Endodermal cell (in vitro differentiated cells): ENCODE data around the gene ZNF81. TPM values are rescaled to one million over a fixed set of nuclear protein-coding genes. Genes with fewer than 3 reads are reported as not detected.

Experiments
- DNase-seq: peaks from one replicate; pipeline ENCODE4 v3.0.0-alpha.2; 2017
- H3K27ac ChIP-seq: 2 replicates; pipeline ENCODE4 v1.5.1; 2013; ENCODE audit warnings: mild to moderate bottlenecking, low read depth, low read length, moderate library complexity
- H3K27me3 ChIP-seq: 2 replicates; pipeline ENCODE4 v1.6.1; 2013; ENCODE audit warnings: mild to moderate bottlenecking, low read length, moderate library complexity; ENCODE audit not compliant: insufficient read depth, control insufficient read depth, poor library complexity, severe bottlenecking
- H3K36me3 ChIP-seq: 2 replicates; pipeline ENCODE4 v1.7.0; 2013; ENCODE audit warnings: mild to moderate bottlenecking, low read length, moderate library complexity; ENCODE audit not compliant: control insufficient read depth, insufficient read depth
- H3K4me1 ChIP-seq: one replicate; pipeline ENCODE4 v1.7.0; 2013; ENCODE audit warnings: low read length; ENCODE audit not compliant: control insufficient read depth, insufficient read depth
- H3K4me3 ChIP-seq: 2 replicates; pipeline ENCODE4 v1.5.1; 2013; ENCODE audit warnings: mild to moderate bottlenecking, low read length, moderate library complexity
- H3K9ac ChIP-seq: 2 replicates; pipeline ENCODE4 v1.6.1; 2013; ENCODE audit warnings: mild to moderate bottlenecking, low read length, moderate library complexity; ENCODE audit not compliant: poor library complexity, severe bottlenecking; ENCODE audit errors: extremely low read depth
- H3K9me3 ChIP-seq: 2 replicates; pipeline ENCODE4 v1.6.1; 2013; ENCODE audit warnings: mild to moderate bottlenecking, low read length, moderate library complexity; ENCODE audit not compliant: control insufficient read depth
- H3K27ac Mint-ChIP-seq: 2 replicates; pipeline ENCODE4 v1.8.0; 2020; ENCODE audit warnings: mixed read lengths
- H3K27me3 Mint-ChIP-seq: 2 replicates; pipeline ENCODE4 v1.8.0; 2021; ENCODE audit warnings: mild to moderate bottlenecking, mixed read lengths; ENCODE audit not compliant: insufficient read depth
- H3K36me3 Mint-ChIP-seq: 2 replicates; pipeline ENCODE4 v1.8.0; 2020; ENCODE audit warnings: low read depth, mixed read lengths
- H3K4me1 Mint-ChIP-seq: 2 replicates; pipeline ENCODE4 v1.8.0; 2020; ENCODE audit warnings: mixed read lengths
- H3K4me3 Mint-ChIP-seq: 2 replicates; pipeline ENCODE4 v1.8.0; 2020; ENCODE audit warnings: mild to moderate bottlenecking, moderate library complexity, mixed read lengths
- H3K9me3 Mint-ChIP-seq: 2 replicates; pipeline ENCODE4 v1.8.0; 2020; ENCODE audit warnings: mild to moderate bottlenecking, mixed read lengths
- WGBS, 2 experiments: methylation state at CpG; one replicate each; pipeline versions ENCODE4 v1.1.5 to v1.1.7; 2013; ENCODE audit warnings: missing lambda C conversion rate in 2 of 2, mixed read lengths in 1 of 2; ENCODE audit not compliant: insufficient coverage in 1 of 2, insufficient read length in 1 of 2; 5-methylcytosine and 5-hydroxymethylcytosine counted together
- total RNA-seq, 2 donors: library from RNA; stranded (reverse); fragmentation: NEBNext Ultra II Directional in 1 of 2; extraction: Animal tissue kit (Norgen Biotek cat#: 25700) in 1 of 2; gene quantifications; 2 replicates in 1 of 2; 3 replicates in 1 of 2; pipeline ENCODE4 v1.2.1, GENCODE V29; 2021
- TF ChIP-seq, protein P1 (sequence below): fragments of 200-600 bp; sonication (generic); conservative IDR thresholded peaks from 2 replicates; pipeline ENCODE4 v1.5.0; 2021; ENCODE audit warnings: antibody characterized with exemption, mild to moderate bottlenecking

The ZNF81 gene
- total RNA-seq, 2 donors from 2014 or later, result 9.8 to 12.6 TPM

DNA sequence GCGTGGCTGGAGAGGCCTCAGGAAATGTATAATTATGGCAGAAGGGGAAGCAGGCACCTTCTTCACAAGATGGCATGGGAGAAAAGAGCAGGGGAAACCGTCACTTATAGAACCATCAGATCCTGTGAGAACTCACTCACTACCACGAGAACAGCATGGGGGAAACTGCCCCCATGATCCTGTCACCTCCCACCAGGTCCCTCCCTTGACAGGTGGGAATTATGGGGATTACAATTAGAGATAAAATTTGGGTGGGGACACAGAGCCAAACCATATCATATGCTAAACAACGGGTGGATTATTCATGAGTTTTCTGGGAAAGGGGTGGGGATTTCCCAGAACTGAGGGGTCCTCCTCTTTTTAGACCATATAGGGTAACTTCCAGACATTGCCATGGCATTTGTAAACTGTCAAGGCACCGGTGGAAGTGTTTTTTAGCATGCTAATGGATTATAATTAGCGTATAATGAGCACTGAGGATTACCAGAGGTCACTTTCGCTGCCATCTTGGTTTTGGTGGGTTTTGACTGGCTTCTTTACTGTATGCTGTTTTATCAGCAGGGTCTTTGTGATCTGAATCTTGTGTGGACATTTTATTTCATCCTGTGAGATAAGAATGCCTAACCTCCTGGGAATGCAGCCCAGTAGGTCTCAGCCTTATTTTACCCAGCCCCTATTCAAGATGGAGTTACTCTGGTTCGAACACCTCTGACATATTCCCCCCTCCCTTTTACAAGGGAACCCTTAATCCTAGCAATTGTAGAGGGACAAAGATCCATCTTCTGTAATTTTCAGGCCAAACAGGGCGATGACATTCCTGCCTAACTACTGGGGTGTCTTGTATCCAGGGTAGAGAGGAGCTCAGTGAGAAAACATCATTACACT lies 27.6 kb upstream of the ZNF81 start:
- no peaks in the 10 kb centered on the region for H3K27me3 ChIP-seq
- H3K4me1 ChIP-seq, result peaks cover 4% of the 10 kb centered on the region
- no peak overlapping the region for H3K27ac Mint-ChIP-seq
- no peak for DNase-seq
- no peak overlapping the region for H3K4me3 ChIP-seq
- TF ChIP-seq, protein P1, sequence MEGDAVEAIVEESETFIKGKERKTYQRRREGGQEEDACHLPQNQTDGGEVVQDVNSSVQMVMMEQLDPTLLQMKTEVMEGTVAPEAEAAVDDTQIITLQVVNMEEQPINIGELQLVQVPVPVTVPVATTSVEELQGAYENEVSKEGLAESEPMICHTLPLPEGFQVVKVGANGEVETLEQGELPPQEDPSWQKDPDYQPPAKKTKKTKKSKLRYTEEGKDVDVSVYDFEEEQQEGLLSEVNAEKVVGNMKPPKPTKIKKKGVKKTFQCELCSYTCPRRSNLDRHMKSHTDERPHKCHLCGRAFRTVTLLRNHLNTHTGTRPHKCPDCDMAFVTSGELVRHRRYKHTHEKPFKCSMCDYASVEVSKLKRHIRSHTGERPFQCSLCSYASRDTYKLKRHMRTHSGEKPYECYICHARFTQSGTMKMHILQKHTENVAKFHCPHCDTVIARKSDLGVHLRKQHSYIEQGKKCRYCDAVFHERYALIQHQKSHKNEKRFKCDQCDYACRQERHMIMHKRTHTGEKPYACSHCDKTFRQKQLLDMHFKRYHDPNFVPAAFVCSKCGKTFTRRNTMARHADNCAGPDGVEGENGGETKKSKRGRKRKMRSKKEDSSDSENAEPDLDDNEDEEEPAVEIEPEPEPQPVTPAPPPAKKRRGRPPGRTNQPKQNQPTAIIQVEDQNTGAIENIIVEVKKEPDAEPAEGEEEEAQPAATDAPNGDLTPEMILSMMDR, result no peak
- no peak overlapping the region for H3K27ac ChIP-seq
- no peaks in the 10 kb centered on the region for H3K9me3 ChIP-seq
- peaks cover 61% of the 10 kb centered on the region for H3K9me3 Mint-ChIP-seq
- WGBS, 2 experiments, result 90 to 100% methylated on average over 1 to 7 of the region's 9 CpGs
- no peaks in the 10 kb centered on the region for H3K36me3 ChIP-seq
- H3K9ac ChIP-seq, result no peak overlapping the region
- no peaks in the 10 kb centered on the region for H3K36me3 Mint-ChIP-seq
- no peak overlapping the region for H3K4me3 Mint-ChIP-seq
- H3K27me3 Mint-ChIP-seq, result no peaks in the 10 kb centered on the region
- H3K4me1 Mint-ChIP-seq, result peaks cover 8% of the 10 kb centered on the region

DNA sequence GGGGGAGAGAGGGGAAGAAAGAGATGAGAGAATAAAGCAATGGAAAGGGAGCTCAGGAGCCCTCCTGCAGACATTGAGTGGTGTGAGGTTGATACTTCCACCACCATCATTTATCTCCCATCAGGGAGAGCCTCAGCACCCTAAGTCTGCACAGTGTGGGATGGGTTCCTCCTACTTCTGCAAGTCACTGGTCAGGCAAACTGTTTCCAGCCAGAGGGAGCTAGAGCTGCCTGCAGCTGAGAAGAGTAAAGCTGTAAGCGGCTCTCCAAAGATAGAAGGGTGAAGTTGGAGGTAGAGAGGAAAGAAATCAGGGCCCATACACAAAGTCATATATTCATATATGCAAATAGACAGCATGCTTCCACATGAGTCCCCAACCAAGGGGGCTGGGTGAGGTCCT lies 21.9 kb upstream of the ZNF81 start:
- DNase-seq, result peak; percentile 60
- no peaks in the 10 kb centered on the region for H3K27me3 Mint-ChIP-seq
- Histone ChIP-seq H3K27me3 (no peaks in the 10 kb centered on the region), H3K36me3 (no peaks in the 10 kb centered on the region), H3K4me3 (no peak overlapping the region), H3K9ac (no peak overlapping the region), H3K9me3 (peaks cover 25% of the 10 kb centered on the region), H3K4me1 (peaks cover 4% of the 10 kb centered on the region), H3K27ac (no peak overlapping the region)
- no peak overlapping the region for H3K27ac Mint-ChIP-seq
- no CpG with 5 or more reads among the region's 1 CpG for WGBS, 2 experiments
- TF ChIP-seq, protein P1, result peak; percentile 53
- H3K4me1 Mint-ChIP-seq, result peaks cover 6% of the 10 kb centered on the region
- H3K36me3 Mint-ChIP-seq, result peaks cover 6% of the 10 kb centered on the region
- H3K9me3 Mint-ChIP-seq, result peaks cover 65% of the 10 kb centered on the region
- no peak overlapping the region for H3K4me3 Mint-ChIP-seq

DNA sequence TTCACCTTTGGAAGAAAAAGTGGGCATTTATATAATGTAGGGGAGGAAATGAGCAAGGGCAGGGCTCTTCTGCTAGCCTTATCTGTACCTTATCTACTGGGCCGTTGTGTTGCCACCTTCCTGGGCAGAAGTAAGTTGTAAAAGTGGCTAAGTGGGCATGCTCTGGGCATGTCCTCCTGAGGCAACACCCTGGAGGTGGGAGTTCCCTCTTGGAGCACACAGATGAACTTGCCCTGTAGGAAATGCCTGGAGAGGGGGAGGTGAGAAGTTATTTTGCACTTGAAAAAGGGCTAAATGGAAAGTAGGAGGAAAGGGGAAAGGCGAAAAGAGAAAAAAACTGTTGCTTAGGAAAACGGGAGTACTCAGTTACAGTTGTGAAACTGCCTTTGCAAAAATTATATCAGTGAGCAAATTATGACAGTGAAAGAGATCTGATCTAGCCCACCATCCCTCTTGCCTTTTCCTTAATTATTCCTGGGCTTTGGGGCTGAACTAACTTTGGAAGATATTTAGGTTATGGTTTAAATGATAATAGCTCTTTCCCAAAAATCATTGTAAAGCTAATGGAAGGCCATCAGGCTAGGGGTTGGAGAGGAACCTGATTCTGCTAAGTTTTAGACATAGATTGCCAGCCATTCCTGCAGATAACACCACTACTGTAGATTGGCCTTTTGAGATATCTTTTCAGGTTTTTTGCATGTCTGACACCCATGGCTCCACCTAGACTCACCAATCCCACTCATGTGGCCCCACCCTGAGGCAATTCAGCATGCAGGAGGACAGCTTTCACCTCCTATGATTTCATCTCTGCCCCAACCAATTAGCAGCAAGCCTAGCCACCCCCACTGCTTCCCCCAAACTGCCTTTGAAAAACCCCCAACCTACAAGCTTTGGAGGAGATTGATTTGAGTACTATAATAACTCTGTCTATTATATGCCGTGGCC lies 20.5 kb upstream of the ZNF81 start:
- Histone ChIP-seq H3K4me1 (peaks cover 4% of the 10 kb centered on the region), H3K4me3 (no peak overlapping the region), H3K27ac (no peak overlapping the region), H3K27me3 (no peaks in the 10 kb centered on the region), H3K9ac (no peak overlapping the region), H3K36me3 (no peaks in the 10 kb centered on the region), H3K9me3 (peaks cover 28% of the 10 kb centered on the region)
- H3K27me3 Mint-ChIP-seq, result no peaks in the 10 kb centered on the region
- peak overlapping the region; percentile 83 for H3K27ac Mint-ChIP-seq
- peaks cover 72% of the 10 kb centered on the region for H3K9me3 Mint-ChIP-seq
- TF ChIP-seq, protein P1, result no peak
- peaks cover 6% of the 10 kb centered on the region for H3K4me1 Mint-ChIP-seq
- 31% methylated on average over 3 of the region's 4 CpGs; no CpG with 5 or more reads in 1 of the 2 experiments for WGBS, 2 experiments
- peaks cover 6% of the 10 kb centered on the region for H3K36me3 Mint-ChIP-seq
- H3K4me3 Mint-ChIP-seq, result no peak overlapping the region
- DNase-seq, result peak; percentile 77
